Activated CD4-positive, alpha-beta memory T cell treated with anti-CD3 and anti-CD28 coated beads for 36 hours (primary cell): ENCODE results near the gene GPR42. TPM values are rescaled to one million over a fixed set of nuclear protein-coding genes. Genes with fewer than 3 reads are reported as not detected.

ENCODE experiments used
- CTCF ChIA-PET: fragments of 350-600 bp; sonication (Branson Sonifier 250); formaldehyde crosslinking; loops from one replicate; lab custom pipeline; 2021; ENCODE audit warnings: antibody characterized with exemption, inconsistent platforms; lab: Charles Lee
- POLR2A ChIA-PET: fragments of 350-600 bp; sonication (Branson Sonifier 250); formaldehyde crosslinking; loops from one replicate; lab custom pipeline; 2021; ENCODE audit warnings: antibody characterized with exemption; lab: Charles Lee
- DNase-seq: peaks from one replicate; pipeline ENCODE4 v3.0.0-alpha.2; 2020
- H3K27ac Mint-ChIP-seq: one replicate; pipeline ENCODE4 v1.8.0; 2021; ENCODE audit warnings: mixed read lengths
- H3K27me3 Mint-ChIP-seq: one replicate; pipeline ENCODE4 v1.8.0; 2021; ENCODE audit warnings: mixed read lengths
- H3K36me3 Mint-ChIP-seq: one replicate; pipeline ENCODE4 v1.8.0; 2021; ENCODE audit warnings: mixed read lengths
- H3K4me1 Mint-ChIP-seq: one replicate; pipeline ENCODE4 v1.8.0; 2021; ENCODE audit warnings: low read depth, mixed read lengths
- H3K4me3 Mint-ChIP-seq: one replicate; pipeline ENCODE4 v1.8.0; 2021; ENCODE audit warnings: mild to moderate bottlenecking, mixed read lengths
- H3K9me3 Mint-ChIP-seq: one replicate; pipeline ENCODE4 v1.8.0; 2021; ENCODE audit warnings: mixed read lengths
- intact Hi-C: fragments of 100-400 bp; cut with micrococcal nuclease; formaldehyde crosslinking; loops from one replicate; pipeline ENCODE4 v1.15.1; 2023
- total RNA-seq, 2 experiments: library from RNA; stranded (reverse); gene quantifications; one replicate each; pipeline ENCODE4 v1.2.3, GENCODE V29; 2021

Gene GPR42
- total RNA-seq, 2 experiments from 2014 or later, result 0.17 TPM; not detected in 1

DNA sequence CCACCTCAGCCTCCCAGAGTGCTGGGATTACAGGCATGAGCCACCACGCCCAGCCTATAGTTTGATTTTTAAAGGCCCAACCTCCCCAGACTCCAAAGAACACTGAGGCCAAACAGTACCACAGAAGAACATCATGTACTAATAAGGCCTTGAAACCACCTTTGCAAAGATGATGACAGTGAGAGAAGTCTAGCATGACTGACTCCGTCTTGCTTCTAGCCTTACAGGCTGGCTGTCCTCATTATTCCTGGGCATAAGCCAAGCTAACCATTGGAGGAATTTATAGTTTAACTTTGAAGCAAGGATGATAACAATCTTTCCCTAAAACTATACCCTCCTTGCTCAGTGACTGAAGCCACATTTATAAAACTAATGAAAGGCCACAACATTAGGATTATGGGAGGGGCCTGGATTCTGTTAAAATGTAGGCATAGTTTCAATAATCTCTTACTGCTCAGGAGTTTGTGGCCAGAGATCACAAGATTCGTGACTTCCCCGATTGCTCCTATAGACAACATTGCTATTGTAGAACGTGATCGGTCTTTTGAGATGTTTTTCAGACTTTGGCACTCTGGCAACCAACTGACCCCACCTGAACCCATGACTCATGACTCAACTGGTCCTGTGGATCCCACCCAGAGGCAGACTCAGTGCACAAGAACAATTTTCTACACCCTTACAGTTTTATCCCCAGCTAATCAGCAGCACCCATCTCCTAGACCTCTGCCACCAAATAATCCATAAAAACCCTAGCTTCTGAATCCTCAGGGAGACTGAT is 17.6 kb downstream of the GPR42 start:
- Mint-ChIP-seq H3K4me1 (no peaks in the 10 kb centered on the region), H3K4me3 (no peak overlapping the region), H3K27me3 (peaks cover 2% of the 10 kb centered on the region), H3K9me3 (peaks cover 8% of the 10 kb centered on the region), H3K36me3 (peaks cover 4% of the 10 kb centered on the region), H3K27ac (no peak overlapping the region)
- intact Hi-C loops, result no loop called here
- no peak for DNase-seq
- CTCF ChIA-PET, result no interaction called here
- POLR2A ChIA-PET, result no interaction called here

DNA sequence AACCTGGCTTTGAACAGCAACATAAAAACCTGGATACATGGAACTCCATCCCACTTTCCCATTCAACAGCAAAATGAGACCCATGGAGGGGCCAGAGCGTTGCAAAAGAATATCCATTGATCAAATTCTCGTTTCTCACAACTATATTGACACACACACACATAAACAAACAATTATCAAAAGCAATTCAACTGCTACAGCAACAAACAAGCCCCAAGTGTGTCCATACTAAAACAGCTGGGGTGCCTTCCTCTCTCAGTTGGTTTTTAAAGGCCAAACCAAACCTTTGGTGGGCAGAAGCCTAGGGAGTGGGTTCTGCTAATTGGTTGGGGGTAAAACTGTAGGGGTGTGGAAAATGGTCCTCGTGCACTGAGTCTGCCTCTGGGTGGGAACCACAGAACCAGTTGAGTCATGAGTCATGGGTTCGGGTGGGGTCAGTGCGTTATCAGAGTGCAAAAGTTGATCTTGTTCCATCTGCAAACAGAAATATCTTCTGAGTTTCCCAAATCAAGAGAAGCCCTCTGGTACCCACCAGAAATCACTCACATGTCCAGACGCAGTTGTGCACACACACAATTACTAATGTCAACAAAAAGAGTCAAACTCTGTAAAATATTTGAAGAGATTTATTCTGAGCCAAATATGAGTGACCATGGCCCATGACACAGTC is 18.5 kb downstream of the GPR42 start:
- CTCF ChIA-PET, result no interaction called here
- Mint-ChIP-seq H3K9me3 (peaks cover 8% of the 10 kb centered on the region), H3K4me3 (no peak overlapping the region), H3K27me3 (peaks cover 2% of the 10 kb centered on the region), H3K27ac (no peak overlapping the region), H3K4me1 (no peaks in the 10 kb centered on the region), H3K36me3 (peaks cover 4% of the 10 kb centered on the region)
- no peak for DNase-seq
- POLR2A ChIA-PET, result no interaction called here
- intact Hi-C loops, result no loop called here

- H3K36me3 Mint-ChIP-seq, result no peaks in the 10 kb centered on the region
- intact Hi-C loops, result no loop called here
- POLR2A ChIA-PET, result no interaction called here
These were observed 22.2 kb downstream of the GPR42 start for GRCh38 chr19:35392742-35393715.

GRCh38 chr19:35395382-35396199 is 24.7 kb downstream of the GPR42 start:
- no peak overlapping the region for H3K4me3 Mint-ChIP-seq
- H3K36me3 Mint-ChIP-seq, result no peaks in the 10 kb centered on the region
- no peaks in the 10 kb centered on the region for H3K27me3 Mint-ChIP-seq
- POLR2A ChIA-PET, result no interaction called here
- H3K9me3 Mint-ChIP-seq, result no peaks in the 10 kb centered on the region
- H3K27ac Mint-ChIP-seq, result no peak overlapping the region
- H3K4me1 Mint-ChIP-seq, result no peaks in the 10 kb centered on the region
- intact Hi-C loops, result no loop called here
- DNase-seq, result no peak
- CTCF ChIA-PET, result interaction anchor here (0.7 kb wide), 1 partner anchor 85 kb away, joined by 5 read pairs; no protein-coding TSS in a partner anchor

More at GRCh38 chr19:35392742-35393715, 22.2 kb downstream of the GPR42 start:
- Mint-ChIP-seq H3K27me3 (no peaks in the 10 kb centered on the region), H3K4me3 (no peak overlapping the region), H3K9me3 (no peaks in the 10 kb centered on the region), H3K27ac (no peak overlapping the region), H3K4me1 (no peaks in the 10 kb centered on the region)
- DNase-seq, result no peak
- CTCF ChIA-PET, result no interaction called here

- no peaks in the 10 kb centered on the region for H3K27me3 Mint-ChIP-seq
- no peak overlapping the region for H3K4me3 Mint-ChIP-seq
- H3K9me3 Mint-ChIP-seq, result no peaks in the 10 kb centered on the region
- POLR2A ChIA-PET, result interaction anchor here (0.7 kb wide), 1 partner anchor 723 kb away, joined by 4 read pairs; no protein-coding TSS in a partner anchor
- no peak overlapping the region for H3K27ac Mint-ChIP-seq
- no peaks in the 10 kb centered on the region for H3K36me3 Mint-ChIP-seq
- no peak for DNase-seq
- intact Hi-C loops, result no loop called here
- CTCF ChIA-PET, result interaction anchor here (0.7 kb wide), 1 partner anchor 84 kb away, joined by 5 read pairs; no protein-coding TSS in a partner anchor
- no peaks in the 10 kb centered on the region for H3K4me1 Mint-ChIP-seq
These were observed 25.5 kb downstream of the GPR42 start for GRCh38 chr19:35396240-35396885.

DNA sequence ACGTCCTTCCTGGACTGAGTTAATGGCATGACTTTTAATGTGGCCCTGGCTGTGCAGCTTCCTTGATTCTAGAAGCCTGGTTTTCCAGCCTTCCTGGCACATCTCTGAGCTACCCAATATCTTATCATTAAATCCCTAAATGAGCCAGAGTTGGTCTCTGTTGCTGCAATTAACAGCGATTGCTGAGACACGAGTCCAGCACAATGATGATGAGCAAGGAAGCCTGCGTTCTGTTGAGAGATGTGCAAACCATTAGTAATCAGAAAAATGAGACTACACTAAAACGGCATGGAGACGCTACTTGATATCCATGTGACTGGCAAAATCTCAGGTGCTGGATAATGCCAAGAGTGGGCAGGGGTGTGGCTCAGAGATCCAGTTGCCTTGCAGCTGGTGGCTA is 26.2 kb downstream of the GPR42 start:
- Mint-ChIP-seq H3K4me1 (no peaks in the 10 kb centered on the region), H3K36me3 (no peaks in the 10 kb centered on the region), H3K27ac (no peak overlapping the region), H3K4me3 (no peak overlapping the region), H3K9me3 (no peaks in the 10 kb centered on the region), H3K27me3 (no peaks in the 10 kb centered on the region)
- ChIA-PET POLR2A (no interaction called here), CTCF (no interaction called here)
- DNase-seq, result no peak
- intact Hi-C loops, result no loop called here

DNA sequence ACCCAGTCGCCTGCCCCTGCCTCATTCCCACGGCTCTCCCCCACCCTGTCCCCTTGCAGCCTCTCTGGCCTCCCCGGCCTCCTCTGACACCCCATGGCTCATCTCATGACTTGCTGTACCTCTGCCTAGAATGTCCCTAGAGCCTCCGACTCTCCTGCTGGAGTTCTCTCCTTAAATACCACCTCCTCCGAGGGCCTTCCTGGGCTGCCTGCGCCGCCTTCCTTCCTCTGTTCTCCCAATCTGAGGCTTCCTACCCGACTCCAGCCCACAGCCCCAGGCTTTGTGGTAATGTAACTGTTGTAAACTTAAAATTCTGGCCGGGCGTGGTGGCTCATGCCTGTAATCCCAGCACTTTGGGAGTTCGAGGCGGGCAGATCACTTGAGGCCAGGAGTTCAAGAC is 27.7 kb downstream of the GPR42 start:
- no peak overlapping the region for H3K27ac Mint-ChIP-seq
- no peak for DNase-seq
- ChIA-PET POLR2A (no interaction called here), CTCF (no interaction called here)
- no peak overlapping the region for H3K4me3 Mint-ChIP-seq
- no peaks in the 10 kb centered on the region for H3K27me3 Mint-ChIP-seq
- no peaks in the 10 kb centered on the region for H3K9me3 Mint-ChIP-seq
- H3K36me3 Mint-ChIP-seq, result no peaks in the 10 kb centered on the region
- peaks cover 2% of the 10 kb centered on the region for H3K4me1 Mint-ChIP-seq
- intact Hi-C loops, result no loop called here

DNA sequence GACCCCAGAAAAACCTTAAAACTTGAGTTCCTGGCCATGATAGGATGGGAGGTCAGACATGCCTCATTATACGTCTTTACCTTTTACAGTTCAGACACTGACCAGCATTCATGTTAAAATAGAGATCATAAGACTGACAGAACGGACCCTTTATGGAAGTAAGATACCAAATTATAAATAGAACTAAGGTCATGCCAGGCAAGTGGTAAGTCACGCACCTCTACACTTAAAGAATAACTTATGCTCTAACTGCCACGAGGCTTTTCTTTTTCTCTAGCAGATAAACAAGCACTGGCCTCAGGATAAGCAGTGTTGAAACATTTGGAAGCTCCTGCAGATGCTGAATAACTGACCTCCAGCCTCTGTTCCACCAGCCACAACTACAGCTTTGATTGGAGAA is 28.4 kb downstream of the GPR42 start:
- ChIA-PET POLR2A (no interaction called here), CTCF (interaction anchor here (0.5 kb wide), 1 partner anchor 35 kb away, joined by 3 read pairs; no protein-coding TSS in a partner anchor)
- Mint-ChIP-seq H3K27me3 (no peaks in the 10 kb centered on the region), H3K36me3 (no peaks in the 10 kb centered on the region), H3K27ac (no peak overlapping the region), H3K9me3 (no peaks in the 10 kb centered on the region), H3K4me1 (peaks cover 2% of the 10 kb centered on the region), H3K4me3 (no peak overlapping the region)
- intact Hi-C loops, result no loop called here
- no peak for DNase-seq

DNA sequence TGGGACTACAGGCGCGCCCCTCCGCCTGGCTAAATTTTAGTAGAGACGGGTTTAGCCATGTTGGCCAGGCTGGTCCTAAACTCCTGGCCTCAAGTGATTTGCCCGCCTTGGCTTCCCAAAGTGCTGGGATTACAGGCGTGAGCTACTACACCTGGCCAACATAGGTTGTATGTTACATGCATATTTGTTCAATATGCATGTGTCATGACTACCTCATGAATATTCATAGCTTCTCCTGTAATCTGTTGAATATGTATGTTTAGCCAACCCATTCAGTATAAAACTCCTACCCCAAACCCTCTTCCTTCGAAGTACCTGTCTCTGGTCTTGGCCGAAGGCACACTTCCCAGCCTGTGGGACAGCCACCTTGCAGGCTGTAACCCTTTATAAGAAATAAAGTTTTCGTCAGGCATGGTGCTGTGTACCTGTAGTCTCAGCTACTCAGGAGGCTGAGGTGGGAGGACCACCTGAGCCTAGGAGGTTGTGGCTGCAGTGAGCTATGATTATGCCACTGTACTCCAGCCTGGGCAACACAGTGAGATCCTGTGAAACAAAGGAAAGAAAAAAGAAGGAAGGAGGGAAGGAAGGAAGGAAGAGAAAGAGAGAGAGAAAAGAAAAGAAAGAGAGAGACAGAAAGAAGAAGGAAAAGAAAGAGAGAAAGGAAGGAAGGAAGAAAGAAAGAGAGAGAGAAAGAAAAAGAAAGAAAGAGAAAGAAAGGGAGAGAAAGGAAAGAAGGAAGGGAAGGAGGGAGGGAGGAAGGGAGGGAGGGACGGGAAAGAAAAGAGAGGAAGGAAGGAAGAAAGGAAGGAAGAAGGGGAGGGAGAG is 29.3 kb downstream of the GPR42 start:
- no peak for DNase-seq
- H3K9me3 Mint-ChIP-seq, result no peaks in the 10 kb centered on the region
- intact Hi-C loops, result no loop called here
- no peaks in the 10 kb centered on the region for H3K36me3 Mint-ChIP-seq
- H3K27me3 Mint-ChIP-seq, result no peaks in the 10 kb centered on the region
- CTCF ChIA-PET, result interaction anchor here (0.6 to 0.7 kb wide), 2 partner anchors 192 to 489 kb away, joined by 3 to 5 read pairs; no protein-coding TSS in a partner anchor
- POLR2A ChIA-PET, result no interaction called here
- H3K4me3 Mint-ChIP-seq, result no peak overlapping the region
- peaks cover 9% of the 10 kb centered on the region for H3K4me1 Mint-ChIP-seq
- no peak overlapping the region for H3K27ac Mint-ChIP-seq

- H3K4me3 Mint-ChIP-seq, result no peak overlapping the region
- H3K9me3 Mint-ChIP-seq, result no peaks in the 10 kb centered on the region
- ChIA-PET CTCF (interaction anchor here (0.7 kb wide), 2 partner anchors 26 to 191 kb away, joined by 3 read pairs; no protein-coding TSS in a partner anchor), POLR2A (no interaction called here)
- H3K4me1 Mint-ChIP-seq, result peaks cover 14% of the 10 kb centered on the region
- no peaks in the 10 kb centered on the region for H3K36me3 Mint-ChIP-seq
- no peak for DNase-seq
- H3K27ac Mint-ChIP-seq, result no peak overlapping the region
- H3K27me3 Mint-ChIP-seq, result no peaks in the 10 kb centered on the region
- intact Hi-C loops, result no loop called here
These were observed 29.9 kb downstream of the GPR42 start for GRCh38 chr19:35400773-35401100.
